HG03457 (cell line): ENCODE measurements around the gene MOV10L1.
"Not testable (repeated sequence)": the region's sequence is repeated elsewhere in the genome, so short reads cannot be mapped to it uniquely, and the experiment has no call there.

Source experiments
- ATAC-seq: cut with Tn5 transposase; IDR thresholded peaks from one replicate; pipeline ENCODE4 v1.9.1; 2021; ENCODE audit warnings: moderate number of reproducible peaks; ENCODE audit not compliant: unreplicated experiment

Gene MOV10L1

GRCh38 chr22:50151571-50152537 lies 62.0 kb downstream of the MOV10L1 start:
- no peak for ATAC-seq

GRCh38 chr22:50153056-50153755 lies 63.4 kb downstream of the MOV10L1 start:
- no peak for ATAC-seq

GRCh38 chr22:50153756-50154140 lies 63.9 kb downstream of the MOV10L1 start:
- ATAC-seq: no peak

- ATAC-seq: no peak
These were observed 68.0 kb downstream of the MOV10L1 start for GRCh38 chr22:50157709-50158375.

- no peak for ATAC-seq
These were observed 71.1 kb downstream of the MOV10L1 start for GRCh38 chr22:50160947-50161346.

- ATAC-seq: no peak
These were observed 71.9 kb downstream of the MOV10L1 start for GRCh38 chr22:50161508-50162390.

- no peak for ATAC-seq
These were observed 72.7 kb downstream of the MOV10L1 start for GRCh38 chr22:50162391-50162956.

GRCh38 chr22:50165436-50166123 lies 75.8 kb downstream of the MOV10L1 start:
- ATAC-seq: no peak

GRCh38 chr22:50167689-50168489 lies 78.1 kb downstream of the MOV10L1 start:
- no peak for ATAC-seq

- ATAC-seq: not testable (repeated sequence)
These were observed 78.8 kb downstream of the MOV10L1 start for GRCh38 chr22:50168490-50169180.

- no peak for ATAC-seq
These were observed 79.5 kb downstream of the MOV10L1 start for GRCh38 chr22:50169181-50169759.

GRCh38 chr22:50169774-50170341 lies 80.1 kb downstream of the MOV10L1 start:
- ATAC-seq: no peak

- ATAC-seq: no peak
These were observed 80.9 kb downstream of the MOV10L1 start, which contains the start of gene PANX2 for GRCh38 chr22:50170453-50171318. Gene PANX2, plus strand, starts transcription at chr22:50170731. Its CDS starts 0 bp downstream, at chr22:50170731.

GRCh38 chr22:50171319-50171964 lies 81.6 kb downstream of the MOV10L1 start:
- ATAC-seq: no peak

GRCh38 chr22:50171965-50172421 lies 82.2 kb downstream of the MOV10L1 start:
- no peak for ATAC-seq
